ENCODE data around the gene SEC61B.
A peak's percentile ranks its signal among the peaks of the same experiment; 100 is the strongest.

SEC61B gene

GRCh38 chr9:99221621-99222415, at the start of gene SEC61B, which contains the start of gene ALG2:
SEC61B (plus strand) TSS chr9:99222282; CDS start chr9:99222364, 82 bp downstream.
ALG2 (minus strand) TSS chr9:99221942; CDS start chr9:99221894, 48 bp downstream.
- Histone ChIP-seq H3K9ac (ENCODE audit: low read length in 5 of 5) (peak within 1 kb of the TSS; percentile 83 to 100 (median 99)), H3K4me1 (ENCODE audit: control insufficient read depth in 5 of 5, insufficient read depth in 5 of 5, low read length in 5 of 5) (peaks cover 2 to 59% (median 54%) of the 10 kb centered on the region in 5 donors), H3K4me3 (ENCODE audit: low read depth in 1 of 5, low read length in 5 of 5) (peak within 1 kb of the TSS; percentile 91 to 99 (median 98)), H3K36me3 (ENCODE audit: control insufficient read depth in 5 of 5, insufficient read depth in 5 of 5, low read length in 5 of 5) (peaks cover 0 to 26% (median 15%) of the 10 kb centered on the region in 5 donors), H3K9me3 (ENCODE audit: control insufficient read depth in 5 of 5, low read length in 5 of 5) (no peaks in the 10 kb centered on the region), H3K27me3 (ENCODE audit: control insufficient read depth in 5 of 5, insufficient read depth in 4 of 5, low read length in 5 of 5) (no peaks in the 10 kb centered on the region), H3K27ac (ENCODE audit: low read depth, low read length) (peak within 1 kb of the TSS; percentile 99)

DNA sequence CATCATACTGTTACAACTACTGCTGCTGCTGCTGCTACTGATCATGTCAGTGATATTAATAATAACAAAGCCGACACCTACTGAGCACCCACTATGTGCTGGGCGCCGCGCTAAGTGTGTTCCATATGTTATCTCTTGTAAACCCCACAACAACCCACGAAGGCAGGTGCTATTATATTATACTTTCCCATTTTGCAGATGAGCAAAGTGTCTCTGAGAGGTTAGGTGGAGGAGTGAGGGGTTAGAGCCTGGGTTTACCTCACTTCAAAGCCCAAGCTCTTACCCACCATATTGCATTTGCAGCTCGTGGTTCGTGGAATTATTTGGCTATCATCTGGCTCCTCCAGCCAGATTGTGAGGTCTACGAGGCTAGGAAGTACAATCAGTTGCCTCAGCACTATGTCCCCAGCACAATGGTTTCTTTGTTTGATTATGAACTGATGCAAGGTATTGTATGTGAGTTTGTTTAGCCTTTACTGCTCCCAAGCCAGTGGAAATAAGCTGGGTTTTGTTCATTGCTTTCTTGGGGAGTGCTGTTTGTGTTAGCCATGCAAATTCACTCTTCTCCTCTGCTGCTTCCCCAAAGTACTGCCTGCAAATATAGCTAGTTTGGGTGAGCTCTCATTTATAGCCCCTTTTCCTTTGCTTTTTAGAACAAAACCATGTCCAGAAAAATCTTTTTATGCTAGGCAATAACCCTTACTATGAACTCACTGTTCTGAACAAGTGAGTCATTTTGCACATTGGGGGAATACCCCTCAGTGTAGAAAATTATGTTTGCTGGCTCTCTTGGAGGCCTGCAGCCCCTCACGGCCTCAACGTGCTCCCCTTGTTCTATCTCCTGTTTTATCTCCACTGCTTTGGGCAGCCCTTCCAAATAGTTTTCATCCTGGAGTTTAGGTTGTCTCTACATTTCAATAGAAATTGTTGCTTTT, 48.2 kb upstream of the SEC61B start:
- Histone ChIP-seq H3K27ac (ENCODE audit: low read depth, low read length) (no peak overlapping the region), H3K27me3 (ENCODE audit: control insufficient read depth in 5 of 5, insufficient read depth in 4 of 5, low read length in 5 of 5) (peaks cover 0 to 11% (median 7%) of the 10 kb centered on the region in 5 donors), H3K4me3 (ENCODE audit: low read depth in 1 of 5, low read length in 5 of 5) (no peak overlapping the region), H3K4me1 (ENCODE audit: control insufficient read depth in 5 of 5, insufficient read depth in 5 of 5, low read length in 5 of 5) (no peaks in the 10 kb centered on the region), H3K9me3 (ENCODE audit: control insufficient read depth in 5 of 5, low read length in 5 of 5) (no peaks in the 10 kb centered on the region), H3K36me3 (ENCODE audit: control insufficient read depth in 5 of 5, insufficient read depth in 5 of 5, low read length in 5 of 5) (no peaks in the 10 kb centered on the region), H3K9ac (ENCODE audit: low read length in 5 of 5) (no peak overlapping the region)

- Histone ChIP-seq H3K9ac (ENCODE audit: low read length in 5 of 5) (no peak overlapping the region), H3K27me3 (ENCODE audit: control insufficient read depth in 5 of 5, insufficient read depth in 4 of 5, low read length in 5 of 5) (peaks cover 0 to 2% (median 0%) of the 10 kb centered on the region in 5 donors), H3K4me1 (ENCODE audit: control insufficient read depth in 5 of 5, insufficient read depth in 5 of 5, low read length in 5 of 5) (no peaks in the 10 kb centered on the region), H3K9me3 (ENCODE audit: control insufficient read depth in 5 of 5, low read length in 5 of 5) (no peaks in the 10 kb centered on the region), H3K27ac (ENCODE audit: low read depth, low read length) (no peak overlapping the region), H3K36me3 (ENCODE audit: control insufficient read depth in 5 of 5, insufficient read depth in 5 of 5, low read length in 5 of 5) (no peaks in the 10 kb centered on the region), H3K4me3 (ENCODE audit: low read depth in 1 of 5, low read length in 5 of 5) (no peak overlapping the region)
Measured at GRCh38 chr9:99176527-99177013, 45.5 kb upstream of the SEC61B start.

GRCh38 chr9:99177576-99178366, 44.3 kb upstream of the SEC61B start:
- Histone ChIP-seq H3K27me3 (ENCODE audit: control insufficient read depth in 5 of 5, insufficient read depth in 4 of 5, low read length in 5 of 5) (no peaks in the 10 kb centered on the region), H3K9ac (ENCODE audit: low read length in 5 of 5) (no peak overlapping the region), H3K36me3 (ENCODE audit: control insufficient read depth in 5 of 5, insufficient read depth in 5 of 5, low read length in 5 of 5) (no peaks in the 10 kb centered on the region), H3K27ac (ENCODE audit: low read depth, low read length) (no peak overlapping the region), H3K4me3 (ENCODE audit: low read depth in 1 of 5, low read length in 5 of 5) (no peak overlapping the region), H3K9me3 (ENCODE audit: control insufficient read depth in 5 of 5, low read length in 5 of 5) (no peaks in the 10 kb centered on the region), H3K4me1 (ENCODE audit: control insufficient read depth in 5 of 5, insufficient read depth in 5 of 5, low read length in 5 of 5) (no peaks in the 10 kb centered on the region)

- no peaks in the 10 kb centered on the region for H3K9me3 ChIP-seq (ENCODE audit: control insufficient read depth in 5 of 5, low read length in 5 of 5)
- H3K4me1 ChIP-seq (ENCODE audit: control insufficient read depth in 5 of 5, insufficient read depth in 5 of 5, low read length in 5 of 5): no peaks in the 10 kb centered on the region
- peak overlapping the region in 1 of 5 donors; percentile 16 for H3K9ac ChIP-seq (ENCODE audit: low read length in 5 of 5)
- no peaks in the 10 kb centered on the region for H3K27me3 ChIP-seq (ENCODE audit: control insufficient read depth in 5 of 5, insufficient read depth in 4 of 5, low read length in 5 of 5)
- H3K36me3 ChIP-seq (ENCODE audit: control insufficient read depth in 5 of 5, insufficient read depth in 5 of 5, low read length in 5 of 5): no peaks in the 10 kb centered on the region
- no peak overlapping the region for H3K27ac ChIP-seq (ENCODE audit: low read depth, low read length)
- no peak overlapping the region for H3K4me3 ChIP-seq (ENCODE audit: low read depth in 1 of 5, low read length in 5 of 5)
Measured at GRCh38 chr9:99178912-99179872, 42.9 kb upstream of the SEC61B start.

- no peak overlapping the region for H3K9ac ChIP-seq (ENCODE audit: low read length in 5 of 5)
- no peaks in the 10 kb centered on the region for H3K36me3 ChIP-seq (ENCODE audit: control insufficient read depth in 5 of 5, insufficient read depth in 5 of 5, low read length in 5 of 5)
- peaks cover 4 to 9% (median 5%) of the 10 kb centered on the region in 5 donors for H3K4me1 ChIP-seq (ENCODE audit: control insufficient read depth in 5 of 5, insufficient read depth in 5 of 5, low read length in 5 of 5)
- H3K27ac ChIP-seq (ENCODE audit: low read depth, low read length): no peak overlapping the region
- H3K27me3 ChIP-seq (ENCODE audit: control insufficient read depth in 5 of 5, insufficient read depth in 4 of 5, low read length in 5 of 5): no peaks in the 10 kb centered on the region
- no peaks in the 10 kb centered on the region for H3K9me3 ChIP-seq (ENCODE audit: control insufficient read depth in 5 of 5, low read length in 5 of 5)
- no peak overlapping the region for H3K4me3 ChIP-seq (ENCODE audit: low read depth in 1 of 5, low read length in 5 of 5)
Measured at GRCh38 chr9:99180199-99180598, 41.9 kb upstream of the SEC61B start.

DNA sequence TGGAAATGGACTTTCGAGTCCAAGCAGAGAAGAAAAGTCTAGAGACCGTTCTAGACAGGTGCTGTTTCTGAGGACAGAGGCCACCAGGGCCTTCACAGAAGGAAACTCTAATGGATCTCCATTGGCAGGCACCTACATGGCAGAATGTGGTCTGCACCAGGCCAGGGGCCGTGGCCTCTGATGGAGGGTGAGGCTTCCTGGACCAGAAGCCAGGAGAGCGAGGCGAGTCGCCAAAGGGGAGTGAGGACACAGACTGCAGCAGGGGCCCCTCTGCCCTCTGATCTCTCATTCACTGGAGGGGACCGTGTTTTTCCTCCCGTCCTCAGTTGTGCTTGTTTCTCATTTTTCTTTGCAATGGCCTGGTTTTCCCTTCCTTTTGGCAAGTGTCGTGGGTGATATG, 41.4 kb upstream of the SEC61B start:
- no peaks in the 10 kb centered on the region for H3K36me3 ChIP-seq (ENCODE audit: control insufficient read depth in 5 of 5, insufficient read depth in 5 of 5, low read length in 5 of 5)
- no peaks in the 10 kb centered on the region for H3K27me3 ChIP-seq (ENCODE audit: control insufficient read depth in 5 of 5, insufficient read depth in 4 of 5, low read length in 5 of 5)
- peaks cover 4 to 10% (median 5%) of the 10 kb centered on the region in 5 donors for H3K4me1 ChIP-seq (ENCODE audit: control insufficient read depth in 5 of 5, insufficient read depth in 5 of 5, low read length in 5 of 5)
- no peaks in the 10 kb centered on the region for H3K9me3 ChIP-seq (ENCODE audit: control insufficient read depth in 5 of 5, low read length in 5 of 5)
- no peak overlapping the region for H3K27ac ChIP-seq (ENCODE audit: low read depth, low read length)
- H3K9ac ChIP-seq (ENCODE audit: low read length in 5 of 5): no peak overlapping the region
- H3K4me3 ChIP-seq (ENCODE audit: low read depth in 1 of 5, low read length in 5 of 5): no peak overlapping the region

DNA sequence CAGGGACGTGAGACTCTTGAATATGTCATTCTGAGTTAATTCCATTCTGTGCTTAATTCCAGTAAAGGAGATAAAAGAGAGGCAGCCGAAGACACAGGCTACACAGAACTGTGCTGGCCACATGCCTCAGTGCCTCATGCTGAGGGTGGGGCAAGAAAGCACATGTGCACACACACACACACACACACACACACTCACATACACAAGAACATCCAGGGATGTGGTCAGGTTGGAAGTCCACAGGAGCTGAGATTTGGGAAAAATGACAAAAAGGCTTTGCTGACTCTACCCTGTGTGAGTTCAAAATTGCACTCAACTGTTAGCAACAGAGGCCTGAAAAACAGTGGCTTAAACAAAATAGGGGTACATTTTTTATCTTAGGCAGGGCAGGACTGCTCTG, 40.9 kb upstream of the SEC61B start:
- Histone ChIP-seq H3K27me3 (ENCODE audit: control insufficient read depth in 5 of 5, insufficient read depth in 4 of 5, low read length in 5 of 5) (no peaks in the 10 kb centered on the region), H3K9me3 (ENCODE audit: control insufficient read depth in 5 of 5, low read length in 5 of 5) (no peaks in the 10 kb centered on the region), H3K9ac (ENCODE audit: low read length in 5 of 5) (no peak overlapping the region), H3K4me3 (ENCODE audit: low read depth in 1 of 5, low read length in 5 of 5) (no peak overlapping the region), H3K27ac (ENCODE audit: low read depth, low read length) (no peak overlapping the region), H3K36me3 (ENCODE audit: control insufficient read depth in 5 of 5, insufficient read depth in 5 of 5, low read length in 5 of 5) (no peaks in the 10 kb centered on the region), H3K4me1 (ENCODE audit: control insufficient read depth in 5 of 5, insufficient read depth in 5 of 5, low read length in 5 of 5) (peaks cover 4 to 10% (median 5%) of the 10 kb centered on the region in 5 donors)

- Histone ChIP-seq H3K27me3 (ENCODE audit: control insufficient read depth in 5 of 5, insufficient read depth in 4 of 5, low read length in 5 of 5) (no peaks in the 10 kb centered on the region), H3K4me3 (ENCODE audit: low read depth in 1 of 5, low read length in 5 of 5) (no peak overlapping the region), H3K4me1 (ENCODE audit: control insufficient read depth in 5 of 5, insufficient read depth in 5 of 5, low read length in 5 of 5) (peaks cover 4 to 10% (median 5%) of the 10 kb centered on the region in 5 donors), H3K9ac (ENCODE audit: low read length in 5 of 5) (no peak overlapping the region), H3K36me3 (ENCODE audit: control insufficient read depth in 5 of 5, insufficient read depth in 5 of 5, low read length in 5 of 5) (no peaks in the 10 kb centered on the region), H3K9me3 (ENCODE audit: control insufficient read depth in 5 of 5, low read length in 5 of 5) (no peaks in the 10 kb centered on the region), H3K27ac (ENCODE audit: low read depth, low read length) (no peak overlapping the region)
Measured at GRCh38 chr9:99181621-99182020, 40.5 kb upstream of the SEC61B start.

Measured in subcutaneous abdominal adipose tissue (tissue), 5 donors.